MG63 (cell line): ENCODE data around the gene HSPA6. TPM values are rescaled to one million over a fixed set of nuclear protein-coding genes. Genes with fewer than 3 reads are reported as not detected.

Source experiments
- total RNA-seq: library from RNA; depleted of rRNA; stranded (reverse); fragments of >200 nt; shearing (Covaris generic); gene quantifications from 2 replicates; pipeline ENCODE4 v1.2.3, GENCODE V29; 2014; ENCODE audit warnings: low replicate concordance; rRNA removed

Gene HSPA6
- total RNA-seq, 1 experiment from 2014 or later, result 1.1 TPM

Other genes with a start within 250 kb of the HSPA6 start
- gene MPZ, start 214.6 kb upstream of the HSPA6 start, total RNA-seq, result 0.07 TPM in 1 of 2 replicates, not detected in the other
- 466 and 501 TPM in 2 replicates for gene SDHC, start 210.2 kb upstream of the HSPA6 start, total RNA-seq
- gene CFAP126, start 156.7 kb upstream of the HSPA6 start, total RNA-seq, result not detected in 2 replicates
- 2.3 TPM in 1 of 2 replicates, not detected in the other for gene FCGR2A, start 19.1 kb upstream of the HSPA6 start, total RNA-seq
- not detected in 2 replicates for gene FCGR3A, start 25.3 kb downstream of the HSPA6 start, total RNA-seq
- not detected in 2 replicates for gene FCGR3B, start 106.6 kb downstream of the HSPA6 start, total RNA-seq
- not detected in 2 replicates for gene FCGR2B, start 138.6 kb downstream of the HSPA6 start, total RNA-seq
- gene FCRLA, start 182.7 kb downstream of the HSPA6 start, total RNA-seq, result 2.2 TPM in 1 of 2 replicates, not detected in the other
- gene FCRLB, start 197.0 kb downstream of the HSPA6 start, total RNA-seq, result 0.47 and 3.1 TPM in 2 replicates
- 64.9 and 126 TPM in 2 replicates for gene DUSP12, start 225.2 kb downstream of the HSPA6 start, total RNA-seq
- 17.2 and 19.4 TPM in 2 replicates for gene ATF6, start 241.8 kb downstream of the HSPA6 start, total RNA-seq